Endodermal cell (in vitro differentiated cells): ENCODE data around the gene RTBDN. TPM values are rescaled to one million over a fixed set of nuclear protein-coding genes. Genes with fewer than 3 reads are reported as not detected.

ENCODE experiments used
- DNase-seq: peaks from one replicate; pipeline ENCODE4 v3.0.0-alpha.2; 2017
- H3K27ac ChIP-seq: 2 replicates; pipeline ENCODE4 v1.5.1; 2013; ENCODE audit warnings: mild to moderate bottlenecking, low read depth, low read length, moderate library complexity
- H3K27me3 ChIP-seq: 2 replicates; pipeline ENCODE4 v1.6.1; 2013; ENCODE audit warnings: mild to moderate bottlenecking, low read length, moderate library complexity; ENCODE audit not compliant: insufficient read depth, control insufficient read depth, poor library complexity, severe bottlenecking
- H3K36me3 ChIP-seq: 2 replicates; pipeline ENCODE4 v1.7.0; 2013; ENCODE audit warnings: mild to moderate bottlenecking, low read length, moderate library complexity; ENCODE audit not compliant: control insufficient read depth, insufficient read depth
- H3K4me1 ChIP-seq: one replicate; pipeline ENCODE4 v1.7.0; 2013; ENCODE audit warnings: low read length; ENCODE audit not compliant: control insufficient read depth, insufficient read depth
- H3K4me3 ChIP-seq: 2 replicates; pipeline ENCODE4 v1.5.1; 2013; ENCODE audit warnings: mild to moderate bottlenecking, low read length, moderate library complexity
- H3K9ac ChIP-seq: 2 replicates; pipeline ENCODE4 v1.6.1; 2013; ENCODE audit warnings: mild to moderate bottlenecking, low read length, moderate library complexity; ENCODE audit not compliant: poor library complexity, severe bottlenecking; ENCODE audit errors: extremely low read depth
- H3K9me3 ChIP-seq: 2 replicates; pipeline ENCODE4 v1.6.1; 2013; ENCODE audit warnings: mild to moderate bottlenecking, low read length, moderate library complexity; ENCODE audit not compliant: control insufficient read depth
- H3K27ac Mint-ChIP-seq: 2 replicates; pipeline ENCODE4 v1.8.0; 2020; ENCODE audit warnings: mixed read lengths
- H3K27me3 Mint-ChIP-seq: 2 replicates; pipeline ENCODE4 v1.8.0; 2021; ENCODE audit warnings: mild to moderate bottlenecking, mixed read lengths; ENCODE audit not compliant: insufficient read depth
- H3K36me3 Mint-ChIP-seq: 2 replicates; pipeline ENCODE4 v1.8.0; 2020; ENCODE audit warnings: low read depth, mixed read lengths
- H3K4me1 Mint-ChIP-seq: 2 replicates; pipeline ENCODE4 v1.8.0; 2020; ENCODE audit warnings: mixed read lengths
- H3K4me3 Mint-ChIP-seq: 2 replicates; pipeline ENCODE4 v1.8.0; 2020; ENCODE audit warnings: mild to moderate bottlenecking, moderate library complexity, mixed read lengths
- H3K9me3 Mint-ChIP-seq: 2 replicates; pipeline ENCODE4 v1.8.0; 2020; ENCODE audit warnings: mild to moderate bottlenecking, mixed read lengths
- CTCF ChIP-seq: fragments of 200-600 bp; sonication (generic); conservative IDR thresholded peaks from 2 replicates; pipeline ENCODE4 v1.5.0; 2021; ENCODE audit warnings: antibody characterized with exemption, mild to moderate bottlenecking
- WGBS, 2 experiments: methylation state at CpG; one replicate each; pipeline versions ENCODE4 v1.1.5 to v1.1.7; 2013; ENCODE audit warnings: missing lambda C conversion rate in 2 of 2, mixed read lengths in 1 of 2; ENCODE audit not compliant: insufficient coverage in 1 of 2, insufficient read length in 1 of 2; 5-methylcytosine and 5-hydroxymethylcytosine counted together
- total RNA-seq, 2 donors: library from RNA; stranded (reverse); fragmentation: NEBNext Ultra II Directional in 1 of 2; extraction: Animal tissue kit (Norgen Biotek cat#: 25700) in 1 of 2; gene quantifications; 2 replicates in 1 of 2; 3 replicates in 1 of 2; pipeline ENCODE4 v1.2.1, GENCODE V29; 2021

The RTBDN gene
- total RNA-seq, 2 donors from 2014 or later, result 0.68 to 1.7 TPM

- Mint-ChIP-seq H3K4me3 (no peak overlapping the region), H3K27ac (no peak overlapping the region), H3K9me3 (no peaks in the 10 kb centered on the region), H3K4me1 (peaks cover 22% of the 10 kb centered on the region), H3K27me3 (peaks cover 9% of the 10 kb centered on the region), H3K36me3 (no peaks in the 10 kb centered on the region)
- no peaks in the 10 kb centered on the region for H3K36me3 ChIP-seq
- no peak for DNase-seq
- no peak for TF ChIP-seq CTCF
- peaks cover 9% of the 10 kb centered on the region for H3K27me3 ChIP-seq
- peaks cover 11% of the 10 kb centered on the region for H3K4me1 ChIP-seq
- WGBS, 2 experiments, result 88 to 92% methylated on average over 3 to 4 of the region's 4 CpGs
- H3K27ac ChIP-seq, result peak overlapping the region; percentile 26
- no peak overlapping the region for H3K9ac ChIP-seq
- no peak overlapping the region for H3K4me3 ChIP-seq
- H3K9me3 ChIP-seq, result no peaks in the 10 kb centered on the region
Observed at GRCh38 chr19:12788042-12788681, 46.2 kb downstream of the RTBDN start.

DNA sequence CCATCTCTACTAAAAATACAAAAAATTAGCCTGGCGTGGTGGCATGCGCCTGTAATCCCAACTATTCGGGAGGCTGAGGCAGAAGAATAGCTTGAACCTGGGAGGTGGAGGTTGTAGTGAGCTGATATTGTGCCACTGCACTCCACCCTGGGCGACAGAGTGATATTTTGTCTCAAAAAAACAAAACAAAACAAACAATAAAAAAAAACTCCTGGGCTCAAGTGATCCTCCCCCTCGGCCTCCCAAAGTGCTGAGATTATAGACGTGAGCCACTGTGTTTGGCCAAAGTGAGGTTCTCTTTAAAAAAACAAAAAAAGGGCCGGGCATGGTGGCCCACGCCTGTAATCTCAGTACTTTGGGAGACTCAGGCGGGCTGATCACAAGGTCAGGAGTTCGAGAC, 46.9 kb downstream of the RTBDN start:
- Histone ChIP-seq H3K36me3 (no peaks in the 10 kb centered on the region), H3K27ac (no peak overlapping the region), H3K9ac (no peak overlapping the region), H3K9me3 (no peaks in the 10 kb centered on the region), H3K4me3 (no peak overlapping the region), H3K4me1 (peaks cover 11% of the 10 kb centered on the region), H3K27me3 (peaks cover 9% of the 10 kb centered on the region)
- no peak for TF ChIP-seq CTCF
- Mint-ChIP-seq H3K27me3 (peaks cover 9% of the 10 kb centered on the region), H3K27ac (no peak overlapping the region), H3K4me1 (peaks cover 22% of the 10 kb centered on the region), H3K9me3 (no peaks in the 10 kb centered on the region), H3K4me3 (no peak overlapping the region), H3K36me3 (no peaks in the 10 kb centered on the region)
- 91 to 93% methylated on average over 9 to 10 of the region's 10 CpGs for WGBS, 2 experiments
- no peak for DNase-seq

GRCh38 chr19:12786952-12787351, 47.4 kb downstream of the RTBDN start:
- no peak for TF ChIP-seq CTCF
- no peak overlapping the region for H3K4me3 Mint-ChIP-seq
- 88 to 92% methylated on average over 2 to 3 of the region's 3 CpGs for WGBS, 2 experiments
- Histone ChIP-seq H3K9me3 (no peaks in the 10 kb centered on the region), H3K4me1 (peaks cover 11% of the 10 kb centered on the region), H3K4me3 (no peak overlapping the region), H3K36me3 (no peaks in the 10 kb centered on the region), H3K9ac (no peak overlapping the region), H3K27ac (no peak overlapping the region), H3K27me3 (peaks cover 9% of the 10 kb centered on the region)
- peaks cover 9% of the 10 kb centered on the region for H3K27me3 Mint-ChIP-seq
- H3K4me1 Mint-ChIP-seq, result peaks cover 24% of the 10 kb centered on the region
- peak; percentile 31 for DNase-seq
- no peaks in the 10 kb centered on the region for H3K9me3 Mint-ChIP-seq
- no peak overlapping the region for H3K27ac Mint-ChIP-seq
- H3K36me3 Mint-ChIP-seq, result no peaks in the 10 kb centered on the region
